Measurements from ENCODE around the gene CDH8. TPM values are rescaled to one million over a fixed set of nuclear protein-coding genes. Genes with fewer than 3 reads are reported as not detected.

Gene CDH8
- total and polyA plus RNA-seq, 9 donors, result 0.42 to 2.9 (median 1.5) TPM

- TF ChIP-seq CTCF (IDR thresholded peaks at IDR 0.05) (no peak), EP300 (IDR thresholded peaks at IDR 0.05) (no peak), POLR2A (IDR thresholded peaks at IDR 0.05) (no peak)
- DNase-seq, result no peak
- no peak overlapping the region for H3K27ac ChIP-seq
- no peak overlapping the region for H3K4me3 ChIP-seq
- no peaks in the 10 kb centered on the region for H3K36me3 ChIP-seq
- intact Hi-C loops (cut with DNase I), result no loop called here
- H3K9me3 ChIP-seq, result no peaks in the 10 kb centered on the region
- H3K27me3 ChIP-seq, result no peaks in the 10 kb centered on the region
- 13 to 27% (median 14%) methylated on average over 4 of the region's 4 CpGs for WGBS, 3 donors
- no peaks in the 10 kb centered on the region for H3K4me1 ChIP-seq (ENCODE audit: insufficient read depth)
These were observed 90.7 kb downstream of the CDH8 start for GRCh38 chr16:61945511-61945910.

- WGBS, 3 donors, result 77 to 80% (median 79%) methylated on average over 3 of the region's 3 CpGs
- Histone ChIP-seq H3K36me3 (no peaks in the 10 kb centered on the region), H3K9me3 (no peaks in the 10 kb centered on the region), H3K4me3 (no peak overlapping the region), H3K4me1 (ENCODE audit: insufficient read depth) (no peaks in the 10 kb centered on the region), H3K27me3 (no peaks in the 10 kb centered on the region), H3K27ac (no peak overlapping the region)
- no peak for DNase-seq
- intact Hi-C loops (cut with DNase I), result no loop called here
- TF ChIP-seq EP300 (IDR thresholded peaks at IDR 0.05) (no peak), CTCF (IDR thresholded peaks at IDR 0.05) (no peak), POLR2A (IDR thresholded peaks at IDR 0.05) (no peak)
These were observed 92.2 kb downstream of the CDH8 start for GRCh38 chr16:61944004-61944403.

GRCh38 chr16:61940611-61941010, 95.6 kb downstream of the CDH8 start:
- H3K36me3 ChIP-seq, result no peaks in the 10 kb centered on the region
- DNase-seq, result no peak
- intact Hi-C loops (cut with DNase I), result no loop called here

GRCh38 chr16:61937646-61938045, 98.6 kb downstream of the CDH8 start:
- intact Hi-C loops (cut with DNase I), result no loop called here
- TF ChIP-seq POLR2A (IDR thresholded peaks at IDR 0.05) (no peak), EP300 (IDR thresholded peaks at IDR 0.05) (no peak), CTCF (IDR thresholded peaks at IDR 0.05) (no peak)
- H3K4me3 ChIP-seq, result no peak overlapping the region
- no peaks in the 10 kb centered on the region for H3K9me3 ChIP-seq
- DNase-seq, result no peak
- no peaks in the 10 kb centered on the region for H3K4me1 ChIP-seq (ENCODE audit: insufficient read depth)
- H3K27ac ChIP-seq, result no peak overlapping the region
- no peaks in the 10 kb centered on the region for H3K36me3 ChIP-seq
- no peaks in the 10 kb centered on the region for H3K27me3 ChIP-seq

More at GRCh38 chr16:61940611-61941010, 95.6 kb downstream of the CDH8 start:
- TF ChIP-seq CTCF (IDR thresholded peaks at IDR 0.05), result no peak
- TF ChIP-seq EP300 (IDR thresholded peaks at IDR 0.05), result no peak
- TF ChIP-seq POLR2A (IDR thresholded peaks at IDR 0.05), result no peak
- H3K4me3 ChIP-seq, result no peak overlapping the region
- H3K27ac ChIP-seq, result no peak overlapping the region
- H3K4me1 ChIP-seq (ENCODE audit: insufficient read depth), result no peaks in the 10 kb centered on the region
- no peaks in the 10 kb centered on the region for H3K9me3 ChIP-seq
- H3K27me3 ChIP-seq, result no peaks in the 10 kb centered on the region
- 93 to 96% (median 95%) methylated on average over 10 of the region's 10 CpGs for WGBS, 3 donors

- intact Hi-C loops (cut with DNase I), result no loop called here
- DNase-seq, result no peak
- Histone ChIP-seq H3K4me1 (ENCODE audit: insufficient read depth) (no peaks in the 10 kb centered on the region), H3K27ac (no peak overlapping the region), H3K9me3 (no peaks in the 10 kb centered on the region), H3K4me3 (no peak overlapping the region), H3K27me3 (no peaks in the 10 kb centered on the region), H3K36me3 (no peaks in the 10 kb centered on the region)
- WGBS, 3 donors, result 78 to 84% (median 83%) methylated on average over 2 of the region's 2 CpGs
- TF ChIP-seq CTCF (IDR thresholded peaks at IDR 0.05) (no peak), EP300 (IDR thresholded peaks at IDR 0.05) (no peak), POLR2A (IDR thresholded peaks at IDR 0.05) (no peak)
These were observed 99.7 kb downstream of the CDH8 start for GRCh38 chr16:61936522-61936921.
